ENCODE results near the gene DPP7.
"Not testable (repeated sequence)": the region's sequence is repeated elsewhere in the genome, so short reads cannot be mapped to it uniquely, and the experiment has no call there.

Gene DPP7

DNA sequence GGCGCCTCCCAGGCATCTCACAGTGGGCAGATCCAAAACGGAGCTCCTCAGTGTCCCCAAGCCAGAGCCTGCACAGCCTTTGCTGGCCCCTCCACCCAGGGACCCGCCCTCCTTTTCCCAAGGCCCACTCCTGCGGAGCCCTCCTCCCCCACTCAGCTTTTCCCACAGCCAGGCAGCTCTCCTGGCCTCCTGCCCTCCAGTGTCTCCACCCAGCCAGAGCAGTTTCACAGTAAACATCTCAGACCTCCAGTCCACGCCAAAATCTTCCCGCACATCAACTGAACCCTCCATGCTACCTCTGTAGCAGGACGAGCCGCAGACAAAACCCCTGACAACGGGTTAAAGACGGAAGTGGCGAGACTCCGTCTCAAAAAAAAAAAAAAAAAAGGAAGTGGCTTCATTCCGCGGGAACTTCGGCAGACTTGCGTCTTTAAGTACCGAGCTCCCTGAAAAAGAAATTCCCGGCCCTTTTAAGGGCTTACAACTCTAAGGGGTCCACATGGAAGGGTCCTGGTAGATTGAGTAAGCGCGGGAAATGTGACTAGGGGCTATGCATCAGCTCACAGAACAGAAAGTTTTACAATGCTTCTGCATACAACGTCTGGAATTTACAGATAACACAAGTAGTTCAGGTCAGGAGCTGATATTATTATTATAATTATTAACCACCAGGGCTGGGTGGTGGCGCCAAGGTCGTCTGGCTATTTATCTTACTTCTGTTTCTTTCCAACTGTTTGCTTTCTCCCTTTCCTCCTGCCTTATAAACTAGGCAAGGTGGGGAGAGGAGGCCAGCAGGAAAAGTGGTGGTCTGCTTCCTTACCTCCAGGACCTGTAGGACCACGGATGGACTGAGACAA, 13.0 kb upstream of the DPP7 start:
- no peak for DNase-seq (ENCODE audit: low read depth)
- H3K4me3 ChIP-seq (ENCODE audit: low read depth, low read length) = no peak overlapping the region
- TF ChIP-seq, protein P1, sequence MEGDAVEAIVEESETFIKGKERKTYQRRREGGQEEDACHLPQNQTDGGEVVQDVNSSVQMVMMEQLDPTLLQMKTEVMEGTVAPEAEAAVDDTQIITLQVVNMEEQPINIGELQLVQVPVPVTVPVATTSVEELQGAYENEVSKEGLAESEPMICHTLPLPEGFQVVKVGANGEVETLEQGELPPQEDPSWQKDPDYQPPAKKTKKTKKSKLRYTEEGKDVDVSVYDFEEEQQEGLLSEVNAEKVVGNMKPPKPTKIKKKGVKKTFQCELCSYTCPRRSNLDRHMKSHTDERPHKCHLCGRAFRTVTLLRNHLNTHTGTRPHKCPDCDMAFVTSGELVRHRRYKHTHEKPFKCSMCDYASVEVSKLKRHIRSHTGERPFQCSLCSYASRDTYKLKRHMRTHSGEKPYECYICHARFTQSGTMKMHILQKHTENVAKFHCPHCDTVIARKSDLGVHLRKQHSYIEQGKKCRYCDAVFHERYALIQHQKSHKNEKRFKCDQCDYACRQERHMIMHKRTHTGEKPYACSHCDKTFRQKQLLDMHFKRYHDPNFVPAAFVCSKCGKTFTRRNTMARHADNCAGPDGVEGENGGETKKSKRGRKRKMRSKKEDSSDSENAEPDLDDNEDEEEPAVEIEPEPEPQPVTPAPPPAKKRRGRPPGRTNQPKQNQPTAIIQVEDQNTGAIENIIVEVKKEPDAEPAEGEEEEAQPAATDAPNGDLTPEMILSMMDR (conservative IDR thresholded peaks at IDR 0.05; ENCODE audit: low read depth, low read length) = no peak

DNA sequence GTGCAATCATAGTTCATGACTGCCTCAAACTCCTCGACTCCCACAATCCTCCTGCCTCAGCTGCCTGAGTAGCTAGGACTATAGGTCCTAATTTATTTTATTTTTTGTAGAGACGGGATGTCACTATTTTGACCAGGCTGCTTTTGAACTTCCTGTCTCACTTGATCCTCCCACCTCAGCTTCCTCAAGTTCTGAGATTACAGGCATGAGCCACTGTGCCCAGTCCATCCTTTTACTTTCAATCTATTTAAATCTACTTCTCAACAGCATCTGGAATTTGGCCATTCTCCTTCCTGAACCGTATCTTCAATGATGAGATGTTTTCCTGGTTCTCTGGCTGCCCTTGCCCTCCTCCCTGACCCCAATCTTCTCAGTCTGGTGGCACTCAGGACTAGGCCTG, 12.3 kb upstream of the DPP7 start:
- TF ChIP-seq, protein P1 (conservative IDR thresholded peaks at IDR 0.05; ENCODE audit: low read depth, low read length) = no peak
- no peak for DNase-seq (ENCODE audit: low read depth)
- no peak overlapping the region for H3K4me3 ChIP-seq (ENCODE audit: low read depth, low read length)

DNA sequence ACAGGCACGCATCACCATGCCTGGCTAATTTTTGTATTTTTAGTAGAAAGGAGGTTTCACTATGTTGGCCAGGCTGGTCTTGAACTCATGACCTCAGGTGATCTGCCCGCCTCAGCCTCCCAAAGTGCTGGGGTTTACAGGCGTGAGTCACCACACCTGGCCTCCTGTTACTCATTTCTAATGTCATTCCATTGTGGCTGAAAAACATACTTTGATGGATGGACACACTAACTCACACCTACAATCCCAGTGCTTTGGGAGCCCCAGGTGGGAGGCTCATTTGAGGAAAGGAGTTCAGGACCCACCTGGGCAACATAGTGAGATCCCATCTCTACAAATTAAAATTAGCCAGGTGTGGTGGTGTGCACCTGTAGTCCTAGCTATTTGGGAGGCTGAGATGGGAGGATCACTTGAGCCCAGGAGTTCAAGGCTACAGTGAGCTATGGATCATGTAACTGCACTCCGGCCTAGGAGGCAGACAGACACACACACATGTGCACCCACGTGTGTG, 9.5 kb upstream of the DPP7 start:
- not testable (repeated sequence) for H3K4me3 ChIP-seq (ENCODE audit: low read depth, low read length); DNase-seq (ENCODE audit: low read depth)

DNA sequence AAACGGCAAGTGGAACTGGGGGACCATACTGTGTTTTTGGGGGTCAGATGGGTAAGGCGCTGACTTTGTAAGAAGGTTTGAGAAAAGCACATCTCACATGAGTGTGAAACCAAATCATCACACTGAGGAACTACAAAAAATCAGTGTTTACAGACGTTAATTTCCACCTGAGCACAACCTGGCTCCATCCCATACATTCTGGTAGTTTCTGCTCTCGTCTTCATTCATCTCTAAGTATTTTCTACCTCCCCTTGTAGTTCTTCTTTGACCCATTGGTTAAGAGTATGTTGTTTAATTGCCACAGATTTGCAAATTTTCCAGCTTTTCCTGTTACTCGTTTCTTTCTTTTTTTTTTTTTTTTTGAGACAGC, 8.9 kb upstream of the DPP7 start:
- TF ChIP-seq, protein P1 (conservative IDR thresholded peaks at IDR 0.05; ENCODE audit: low read depth, low read length) = no peak
- H3K4me3 ChIP-seq (ENCODE audit: low read depth, low read length) = no peak overlapping the region
- DNase-seq (ENCODE audit: low read depth) = no peak

DNA sequence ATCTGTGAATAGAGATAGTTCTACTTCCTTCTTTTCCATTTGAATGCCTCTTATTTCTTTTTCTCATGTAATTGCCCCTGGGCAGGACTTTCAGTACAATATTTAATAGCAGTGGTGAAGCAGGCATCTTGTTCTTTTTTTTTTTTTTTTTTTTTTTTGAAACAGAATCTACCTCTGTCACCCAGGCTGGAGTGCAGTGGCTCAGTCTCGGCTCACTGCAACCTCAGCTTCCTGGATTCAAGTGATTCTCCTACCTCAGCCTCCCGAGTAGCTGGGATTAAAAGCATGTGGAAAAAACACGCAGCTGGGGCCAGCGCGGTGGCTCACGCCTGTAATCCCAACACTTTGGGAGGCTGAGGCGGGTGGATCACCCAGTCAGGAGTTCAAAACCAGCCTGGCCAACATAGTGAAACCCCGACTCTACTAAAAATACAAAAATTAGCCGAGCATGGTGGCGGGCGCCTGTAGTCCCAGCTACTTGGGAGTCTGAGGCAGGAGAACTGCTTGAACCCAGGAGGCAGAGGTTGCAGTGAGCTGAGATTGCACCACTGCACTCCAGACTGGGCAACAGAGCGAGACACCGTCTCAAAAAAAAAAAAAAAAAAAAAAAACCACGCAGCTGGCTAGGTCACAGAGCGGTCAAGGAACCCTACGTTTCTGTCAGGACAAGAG, 8.4 kb upstream of the DPP7 start:
- H3K4me3 ChIP-seq (ENCODE audit: low read depth, low read length); DNase-seq (ENCODE audit: low read depth): not testable (repeated sequence)

DNA sequence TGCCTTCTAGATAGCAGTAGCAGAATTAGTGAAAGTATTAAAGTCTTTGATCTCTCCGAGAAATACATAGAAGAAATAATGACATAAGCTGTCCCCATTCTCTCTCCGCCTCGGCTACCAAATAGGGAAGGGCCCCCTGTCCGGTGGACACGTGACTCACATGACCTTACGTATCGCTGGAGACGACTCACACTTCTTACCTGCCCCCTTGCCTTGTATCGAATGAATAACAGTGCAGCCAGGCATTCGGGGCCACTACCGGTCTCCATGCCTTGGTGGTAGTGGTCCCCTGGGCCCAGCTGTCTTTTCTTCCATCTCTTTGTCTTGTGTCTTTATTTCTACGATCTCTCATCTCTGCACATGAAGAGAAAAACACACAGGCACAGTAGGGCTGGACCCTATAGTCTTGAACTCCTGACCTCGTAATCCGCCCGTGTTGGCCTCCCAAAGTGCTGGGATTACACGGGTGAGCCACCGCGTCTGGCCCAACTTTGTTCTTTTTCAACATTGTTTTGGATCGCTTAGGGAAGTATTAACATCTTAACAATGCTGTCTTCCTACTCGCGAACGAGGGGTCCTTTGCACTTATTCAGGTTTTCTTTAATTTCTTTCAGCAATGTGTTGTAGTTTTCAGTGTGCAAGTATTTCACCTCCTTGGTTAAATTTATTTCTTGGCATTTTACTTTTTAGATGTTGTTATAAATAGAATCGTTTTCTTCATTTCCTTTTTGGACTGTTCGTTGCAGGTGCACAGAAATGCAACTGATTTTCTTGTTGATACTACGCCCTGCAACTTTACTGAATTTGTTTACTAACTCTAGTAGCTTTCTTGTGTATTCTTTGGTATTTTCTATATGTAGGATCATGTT, 7.6 kb upstream of the DPP7 start:
- H3K4me3 ChIP-seq (ENCODE audit: low read depth, low read length); DNase-seq (ENCODE audit: low read depth): not testable (repeated sequence)

DNA sequence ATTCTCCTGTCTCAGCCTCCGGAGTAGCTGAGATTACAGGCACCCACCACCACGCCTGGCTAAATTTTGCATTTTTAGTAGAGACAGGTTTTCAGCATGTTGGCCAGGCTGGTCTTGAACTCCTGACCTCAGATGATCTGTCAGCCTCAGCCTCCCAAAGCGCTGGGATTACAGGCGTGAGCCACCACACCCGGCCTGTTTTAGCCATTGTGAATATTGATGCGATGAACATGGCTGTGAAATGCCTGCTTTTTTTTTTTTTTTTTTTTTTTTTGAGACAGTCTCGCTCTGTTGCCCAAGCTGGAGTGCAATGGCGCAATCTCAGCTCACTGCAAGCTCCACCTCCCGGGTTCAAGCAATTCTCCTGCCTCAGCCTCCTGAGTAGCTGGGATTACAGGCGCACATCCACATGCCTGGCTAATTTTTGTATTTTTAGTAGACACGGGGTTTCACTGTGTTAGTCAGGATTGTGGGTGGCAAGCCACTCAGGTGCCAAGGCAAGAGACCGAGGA, 3.6 kb upstream of the DPP7 start:
- DNase-seq (ENCODE audit: low read depth); H3K4me3 ChIP-seq (ENCODE audit: low read depth, low read length): not testable (repeated sequence)

DNA sequence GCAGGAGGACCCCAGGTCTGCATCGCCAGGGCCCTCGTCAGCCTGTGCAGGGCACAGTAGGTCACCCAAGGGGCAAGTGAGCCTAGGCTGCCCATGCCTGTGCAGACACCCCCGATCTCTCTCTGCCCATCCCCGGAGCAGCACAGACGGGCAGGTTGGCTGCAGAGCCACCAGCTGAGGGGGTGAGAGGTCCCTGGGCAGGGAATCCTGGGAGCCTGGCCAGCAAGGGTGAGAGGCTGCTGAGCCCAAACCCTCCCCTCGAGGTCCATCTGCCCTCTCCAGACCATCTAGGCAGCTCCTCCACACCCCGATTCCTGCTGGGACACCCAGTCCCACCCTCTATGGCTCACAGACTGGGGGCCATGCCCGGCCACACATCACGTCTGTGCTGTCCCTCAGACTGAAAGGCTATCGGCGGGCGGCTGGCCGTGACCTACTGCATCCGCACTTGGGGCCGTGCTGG, 2.8 kb upstream of the DPP7 start:
- DNase-seq (ENCODE audit: low read depth) = no peak
- TF ChIP-seq, protein P1 (conservative IDR thresholded peaks at IDR 0.05; ENCODE audit: low read depth, low read length) = no peak
- no peak overlapping the region for H3K4me3 ChIP-seq (ENCODE audit: low read depth, low read length)
